ENCODE data around the gene SHQ1.
"Not testable (repeated sequence)": the region's sequence is repeated elsewhere in the genome, so short reads cannot be mapped to it uniquely, and the experiment has no call there.

SHQ1 gene

GRCh38 chr3:72791161-72791560 lies 57.1 kb downstream of the SHQ1 start:
- H3K27me3 ChIP-seq (ENCODE audit: control insufficient read depth, insufficient read depth, low read length), result no peaks in the 10 kb centered on the region
- no peak overlapping the region for H3K9ac ChIP-seq (ENCODE audit: low read depth, low read length)
- no peak overlapping the region for H3K4me3 ChIP-seq (ENCODE audit: low read depth, low read length)
- H3K9me3 ChIP-seq (ENCODE audit: control insufficient read depth, insufficient read depth, low read length), result no peaks in the 10 kb centered on the region
- H3K4me1 ChIP-seq (ENCODE audit: control insufficient read depth, insufficient read depth, low read length), result peaks cover 12% of the 10 kb centered on the region
- peaks cover 4% of the 10 kb centered on the region for H3K36me3 ChIP-seq (ENCODE audit: control insufficient read depth, insufficient read depth, low read length)

GRCh38 chr3:72789786-72790185 lies 58.5 kb downstream of the SHQ1 start:
- Histone ChIP-seq H3K9ac (ENCODE audit: low read depth, low read length) (no peak overlapping the region), H3K27me3 (ENCODE audit: control insufficient read depth, insufficient read depth, low read length) (no peaks in the 10 kb centered on the region), H3K4me3 (ENCODE audit: low read depth, low read length) (no peak overlapping the region), H3K9me3 (ENCODE audit: control insufficient read depth, insufficient read depth, low read length) (no peaks in the 10 kb centered on the region), H3K4me1 (ENCODE audit: control insufficient read depth, insufficient read depth, low read length) (peaks cover 12% of the 10 kb centered on the region), H3K36me3 (ENCODE audit: control insufficient read depth, insufficient read depth, low read length) (peaks cover 4% of the 10 kb centered on the region)

- not testable (repeated sequence) for H3K9ac ChIP-seq (ENCODE audit: low read depth, low read length); H3K36me3 ChIP-seq (ENCODE audit: control insufficient read depth, insufficient read depth, low read length); H3K4me3 ChIP-seq (ENCODE audit: low read depth, low read length); H3K27me3 ChIP-seq (ENCODE audit: control insufficient read depth, insufficient read depth, low read length); H3K9me3 ChIP-seq (ENCODE audit: control insufficient read depth, insufficient read depth, low read length)
- H3K4me1 ChIP-seq (ENCODE audit: control insufficient read depth, insufficient read depth, low read length), result peaks cover 12% of the 10 kb centered on the region
These were observed 60.0 kb downstream of the SHQ1 start for GRCh38 chr3:72788232-72788631.

- Histone ChIP-seq H3K9ac (ENCODE audit: low read depth, low read length) (no peak overlapping the region), H3K9me3 (ENCODE audit: control insufficient read depth, insufficient read depth, low read length) (no peaks in the 10 kb centered on the region), H3K27me3 (ENCODE audit: control insufficient read depth, insufficient read depth, low read length) (no peaks in the 10 kb centered on the region), H3K36me3 (ENCODE audit: control insufficient read depth, insufficient read depth, low read length) (no peaks in the 10 kb centered on the region), H3K4me3 (ENCODE audit: low read depth, low read length) (no peak overlapping the region), H3K4me1 (ENCODE audit: control insufficient read depth, insufficient read depth, low read length) (peaks cover 12% of the 10 kb centered on the region)
These were observed 61.6 kb downstream of the SHQ1 start for GRCh38 chr3:72786668-72787067.

- Histone ChIP-seq H3K36me3 (ENCODE audit: control insufficient read depth, insufficient read depth, low read length) (no peaks in the 10 kb centered on the region), H3K4me1 (ENCODE audit: control insufficient read depth, insufficient read depth, low read length) (peaks cover 2% of the 10 kb centered on the region), H3K4me3 (ENCODE audit: low read depth, low read length) (no peak overlapping the region), H3K27me3 (ENCODE audit: control insufficient read depth, insufficient read depth, low read length) (no peaks in the 10 kb centered on the region), H3K9ac (ENCODE audit: low read depth, low read length) (no peak overlapping the region), H3K9me3 (ENCODE audit: control insufficient read depth, insufficient read depth, low read length) (no peaks in the 10 kb centered on the region)
These were observed 64.0 kb downstream of the SHQ1 start for GRCh38 chr3:72784226-72784625.

GRCh38 chr3:72782521-72782920 lies 65.7 kb downstream of the SHQ1 start:
- Histone ChIP-seq H3K9me3 (ENCODE audit: control insufficient read depth, insufficient read depth, low read length) (no peaks in the 10 kb centered on the region), H3K9ac (ENCODE audit: low read depth, low read length) (no peak overlapping the region), H3K27me3 (ENCODE audit: control insufficient read depth, insufficient read depth, low read length) (no peaks in the 10 kb centered on the region), H3K4me3 (ENCODE audit: low read depth, low read length) (no peak overlapping the region), H3K36me3 (ENCODE audit: control insufficient read depth, insufficient read depth, low read length) (no peaks in the 10 kb centered on the region), H3K4me1 (ENCODE audit: control insufficient read depth, insufficient read depth, low read length) (no peaks in the 10 kb centered on the region)

GRCh38 chr3:72769758-72770540 lies 78.3 kb downstream of the SHQ1 start:
- Histone ChIP-seq H3K36me3 (ENCODE audit: control insufficient read depth, insufficient read depth, low read length) (no peaks in the 10 kb centered on the region), H3K9me3 (ENCODE audit: control insufficient read depth, insufficient read depth, low read length) (no peaks in the 10 kb centered on the region), H3K4me1 (ENCODE audit: control insufficient read depth, insufficient read depth, low read length) (peaks cover 37% of the 10 kb centered on the region), H3K9ac (ENCODE audit: low read depth, low read length) (no peak overlapping the region), H3K27me3 (ENCODE audit: control insufficient read depth, insufficient read depth, low read length) (no peaks in the 10 kb centered on the region), H3K4me3 (ENCODE audit: low read depth, low read length) (no peak overlapping the region)

GRCh38 chr3:72768936-72769335 lies 79.3 kb downstream of the SHQ1 start:
- Histone ChIP-seq H3K27me3 (ENCODE audit: control insufficient read depth, insufficient read depth, low read length) (no peaks in the 10 kb centered on the region), H3K9me3 (ENCODE audit: control insufficient read depth, insufficient read depth, low read length) (no peaks in the 10 kb centered on the region), H3K4me3 (ENCODE audit: low read depth, low read length) (no peak overlapping the region), H3K9ac (ENCODE audit: low read depth, low read length) (no peak overlapping the region), H3K4me1 (ENCODE audit: control insufficient read depth, insufficient read depth, low read length) (peaks cover 37% of the 10 kb centered on the region), H3K36me3 (ENCODE audit: control insufficient read depth, insufficient read depth, low read length) (no peaks in the 10 kb centered on the region)

- H3K4me3 ChIP-seq (ENCODE audit: low read depth, low read length), result no peak overlapping the region
- H3K9me3 ChIP-seq (ENCODE audit: control insufficient read depth, insufficient read depth, low read length), result no peaks in the 10 kb centered on the region
- H3K9ac ChIP-seq (ENCODE audit: low read depth, low read length), result no peak overlapping the region
These were observed 79.8 kb downstream of the SHQ1 start for GRCh38 chr3:72768481-72768880.

GRCh38 chr3:72768006-72768441 lies 80.2 kb downstream of the SHQ1 start:
- H3K9ac ChIP-seq (ENCODE audit: low read depth, low read length), result no peak overlapping the region
- no peaks in the 10 kb centered on the region for H3K36me3 ChIP-seq (ENCODE audit: control insufficient read depth, insufficient read depth, low read length)
- no peaks in the 10 kb centered on the region for H3K27me3 ChIP-seq (ENCODE audit: control insufficient read depth, insufficient read depth, low read length)
- H3K9me3 ChIP-seq (ENCODE audit: control insufficient read depth, insufficient read depth, low read length), result no peaks in the 10 kb centered on the region
- no peak overlapping the region for H3K4me3 ChIP-seq (ENCODE audit: low read depth, low read length)
- H3K4me1 ChIP-seq (ENCODE audit: control insufficient read depth, insufficient read depth, low read length), result peaks cover 37% of the 10 kb centered on the region

More at GRCh38 chr3:72768481-72768880, 79.8 kb downstream of the SHQ1 start:
- H3K4me1 ChIP-seq (ENCODE audit: control insufficient read depth, insufficient read depth, low read length), result peaks cover 37% of the 10 kb centered on the region
- no peaks in the 10 kb centered on the region for H3K36me3 ChIP-seq (ENCODE audit: control insufficient read depth, insufficient read depth, low read length)
- H3K27me3 ChIP-seq (ENCODE audit: control insufficient read depth, insufficient read depth, low read length), result no peaks in the 10 kb centered on the region

GRCh38 chr3:72766866-72767265 lies 81.4 kb downstream of the SHQ1 start:
- Histone ChIP-seq H3K4me3 (ENCODE audit: low read depth, low read length) (no peak overlapping the region), H3K4me1 (ENCODE audit: control insufficient read depth, insufficient read depth, low read length) (peaks cover 37% of the 10 kb centered on the region), H3K9ac (ENCODE audit: low read depth, low read length) (no peak overlapping the region), H3K9me3 (ENCODE audit: control insufficient read depth, insufficient read depth, low read length) (no peaks in the 10 kb centered on the region), H3K27me3 (ENCODE audit: control insufficient read depth, insufficient read depth, low read length) (no peaks in the 10 kb centered on the region), H3K36me3 (ENCODE audit: control insufficient read depth, insufficient read depth, low read length) (no peaks in the 10 kb centered on the region)

GRCh38 chr3:72763751-72764440 lies 84.3 kb downstream of the SHQ1 start:
- H3K36me3 ChIP-seq (ENCODE audit: control insufficient read depth, insufficient read depth, low read length), result no peaks in the 10 kb centered on the region
- H3K4me3 ChIP-seq (ENCODE audit: low read depth, low read length), result no peak overlapping the region
- H3K4me1 ChIP-seq (ENCODE audit: control insufficient read depth, insufficient read depth, low read length), result peaks cover 27% of the 10 kb centered on the region
- no peaks in the 10 kb centered on the region for H3K9me3 ChIP-seq (ENCODE audit: control insufficient read depth, insufficient read depth, low read length)
- no peaks in the 10 kb centered on the region for H3K27me3 ChIP-seq (ENCODE audit: control insufficient read depth, insufficient read depth, low read length)
- no peak overlapping the region for H3K9ac ChIP-seq (ENCODE audit: low read depth, low read length)

Measured in iPS-15b (cell line).